DOHH2 (cell line): ENCODE results near the gene SLC1A2.

ENCODE experiments used
- EZH2phosphoT487 ChIP-seq: fragments of 200-600 bp; sonication (generic); IDR thresholded peaks from 2 replicates; pipeline ENCODE4 v1.6.1; 2017; ENCODE audit warnings: borderline replicate concordance, mild to moderate bottlenecking, antibody characterized with exemption, low read length, moderate library complexity, mixed read lengths
- TF ChIP-seq, protein P1 (sequence below): fragments of 200-600 bp; sonication (generic); IDR thresholded peaks from one replicate; pipeline ENCODE4 v1.5.1; 2014; ENCODE audit warnings: antibody characterized with exemption, mild to moderate bottlenecking, low read depth, low read length; ENCODE audit not compliant: poor library complexity, severe bottlenecking

DNA sequence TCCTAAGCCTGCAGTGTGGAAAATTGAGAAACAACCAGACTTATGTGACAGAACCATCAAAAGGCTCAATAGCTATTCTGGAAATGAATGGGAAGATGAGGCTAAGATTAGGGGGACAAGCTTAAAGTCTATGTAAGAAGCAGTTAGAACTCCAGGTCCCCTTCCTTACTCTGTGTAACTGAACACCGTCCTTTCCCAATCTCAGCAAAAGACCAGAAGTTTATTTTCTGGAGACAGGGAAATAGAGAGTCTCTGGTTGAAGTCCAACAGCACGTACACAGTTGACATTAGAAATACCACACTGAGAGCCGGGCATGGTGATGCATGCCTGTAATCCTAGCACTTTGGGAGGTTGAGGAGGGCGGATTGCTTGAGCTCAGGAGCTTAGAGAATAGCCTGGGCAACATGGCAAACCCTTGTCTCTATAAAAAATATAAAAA is 186.4 kb downstream of the SLC1A2 start:
- TF ChIP-seq, protein P1, sequence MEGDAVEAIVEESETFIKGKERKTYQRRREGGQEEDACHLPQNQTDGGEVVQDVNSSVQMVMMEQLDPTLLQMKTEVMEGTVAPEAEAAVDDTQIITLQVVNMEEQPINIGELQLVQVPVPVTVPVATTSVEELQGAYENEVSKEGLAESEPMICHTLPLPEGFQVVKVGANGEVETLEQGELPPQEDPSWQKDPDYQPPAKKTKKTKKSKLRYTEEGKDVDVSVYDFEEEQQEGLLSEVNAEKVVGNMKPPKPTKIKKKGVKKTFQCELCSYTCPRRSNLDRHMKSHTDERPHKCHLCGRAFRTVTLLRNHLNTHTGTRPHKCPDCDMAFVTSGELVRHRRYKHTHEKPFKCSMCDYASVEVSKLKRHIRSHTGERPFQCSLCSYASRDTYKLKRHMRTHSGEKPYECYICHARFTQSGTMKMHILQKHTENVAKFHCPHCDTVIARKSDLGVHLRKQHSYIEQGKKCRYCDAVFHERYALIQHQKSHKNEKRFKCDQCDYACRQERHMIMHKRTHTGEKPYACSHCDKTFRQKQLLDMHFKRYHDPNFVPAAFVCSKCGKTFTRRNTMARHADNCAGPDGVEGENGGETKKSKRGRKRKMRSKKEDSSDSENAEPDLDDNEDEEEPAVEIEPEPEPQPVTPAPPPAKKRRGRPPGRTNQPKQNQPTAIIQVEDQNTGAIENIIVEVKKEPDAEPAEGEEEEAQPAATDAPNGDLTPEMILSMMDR = no peak
- no peak for TF ChIP-seq EZH2phosphoT487
